ENCODE measurements around the gene ROBO3. TPM values are rescaled to one million over a fixed set of nuclear protein-coding genes. Genes with fewer than 3 reads are reported as not detected.

ROBO3 gene
- total RNA-seq, 1 experiment from 2014 or later = 19.3 TPM

GRCh38 chr11:124869331-124869730, 4.1 kb downstream of the ROBO3 start:
- Histone ChIP-seq H3K9me3 (no peaks in the 10 kb centered on the region), H3K27me3 (peaks cover 52% of the 10 kb centered on the region), H3K4me3 (no peak overlapping the region)

GRCh38 chr11:124869856-124870387, 4.7 kb downstream of the ROBO3 start:
- Histone ChIP-seq H3K4me3 (no peak overlapping the region), H3K27me3 (peaks cover 46% of the 10 kb centered on the region), H3K9me3 (no peaks in the 10 kb centered on the region), H3K36me3 (no peaks in the 10 kb centered on the region)
- no peak for DNase-seq

More at GRCh38 chr11:124869331-124869730, 4.1 kb downstream of the ROBO3 start:
- H3K36me3 ChIP-seq = no peaks in the 10 kb centered on the region
- DNase-seq = no peak

DNA sequence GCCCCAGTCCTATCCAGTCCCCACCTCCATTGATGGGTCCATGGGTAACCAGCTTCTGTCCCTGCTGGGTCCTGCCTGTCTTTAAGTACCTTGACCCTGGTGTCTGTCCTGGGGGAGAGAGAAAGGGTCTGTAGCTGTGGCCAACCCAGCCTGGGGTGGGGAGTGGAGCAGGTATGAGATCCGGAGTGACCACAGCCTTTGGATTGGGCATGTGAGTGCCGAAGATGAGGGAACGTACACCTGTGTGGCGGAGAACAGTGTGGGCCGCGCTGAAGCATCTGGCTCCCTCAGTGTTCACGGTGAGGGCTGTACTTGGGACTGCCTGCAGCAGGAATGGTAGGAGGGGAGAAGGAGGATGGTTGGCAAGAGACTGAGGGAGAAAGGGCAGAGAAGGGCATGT, 5.2 kb downstream of the ROBO3 start:
- DNase-seq = no peak
- Histone ChIP-seq H3K36me3 (no peaks in the 10 kb centered on the region), H3K4me3 (no peak overlapping the region), H3K27me3 (peaks cover 41% of the 10 kb centered on the region), H3K9me3 (no peaks in the 10 kb centered on the region)

DNA sequence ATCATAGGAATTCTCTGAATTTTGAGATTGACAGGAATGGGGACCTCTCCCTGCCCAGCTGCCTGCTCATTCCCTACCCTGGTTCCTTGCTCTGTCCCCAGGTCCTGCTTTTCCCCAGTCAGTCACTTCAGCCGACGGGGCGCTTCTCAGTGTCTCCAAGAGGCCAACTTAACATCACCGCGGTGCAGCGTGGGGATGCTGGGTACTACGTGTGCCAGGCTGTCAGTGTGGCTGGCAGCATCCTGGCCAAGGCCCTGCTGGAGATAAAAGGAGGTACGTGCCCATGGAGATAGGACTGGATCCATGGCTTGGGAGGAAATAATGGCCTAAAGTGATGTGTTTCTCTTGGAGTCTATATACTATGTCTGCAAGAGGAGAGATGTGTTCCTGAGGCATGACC, 7.0 kb downstream of the ROBO3 start:
- DNase-seq = no peak
- H3K36me3 ChIP-seq = no peaks in the 10 kb centered on the region
- no peaks in the 10 kb centered on the region for H3K9me3 ChIP-seq
- H3K27me3 ChIP-seq = peaks cover 22% of the 10 kb centered on the region
- no peak overlapping the region for H3K4me3 ChIP-seq

GRCh38 chr11:124872741-124873140, 7.5 kb downstream of the ROBO3 start:
- H3K27me3 ChIP-seq = peaks cover 19% of the 10 kb centered on the region

GRCh38 chr11:124873951-124874350, 8.7 kb downstream of the ROBO3 start:
- Histone ChIP-seq H3K27me3 (peaks cover 7% of the 10 kb centered on the region), H3K4me3 (no peak overlapping the region), H3K36me3 (no peaks in the 10 kb centered on the region), H3K9me3 (no peaks in the 10 kb centered on the region)
- DNase-seq = no peak

More at GRCh38 chr11:124872741-124873140, 7.5 kb downstream of the ROBO3 start:
- Histone ChIP-seq H3K9me3 (no peaks in the 10 kb centered on the region), H3K4me3 (no peak overlapping the region), H3K36me3 (no peaks in the 10 kb centered on the region)
- no peak for DNase-seq

DNA sequence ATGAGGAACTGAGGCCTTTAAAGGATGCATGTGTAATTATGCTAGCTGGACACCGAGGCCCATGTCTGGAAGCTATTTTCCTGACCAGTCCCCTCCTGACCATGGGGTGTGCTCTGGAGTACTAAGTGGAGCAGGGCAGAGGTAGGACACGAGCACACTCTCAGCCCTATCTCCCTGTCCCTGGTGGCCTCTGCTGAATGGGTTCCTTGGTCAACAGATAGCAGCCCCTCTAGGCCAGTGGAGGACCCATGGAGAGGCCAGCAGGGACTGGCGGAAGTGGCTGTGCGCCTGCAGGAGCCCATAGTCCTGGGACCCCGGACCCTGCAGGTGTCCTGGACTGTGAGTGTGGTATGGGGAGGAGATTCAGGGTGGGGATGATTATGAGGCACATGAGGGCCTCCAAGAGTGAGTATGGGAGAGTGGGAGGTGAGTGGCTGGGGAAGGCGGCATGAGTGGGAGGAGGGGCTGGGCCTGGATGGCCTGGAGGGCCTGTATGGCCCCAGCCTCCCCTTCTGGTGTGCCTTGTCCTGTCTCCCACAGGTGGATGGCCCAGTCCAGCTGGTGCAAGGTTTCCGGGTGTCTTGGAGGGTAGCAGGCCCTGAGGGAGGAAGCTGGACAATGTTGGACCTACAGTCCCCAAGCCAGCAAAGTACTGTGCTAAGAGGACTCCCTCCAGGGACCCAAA, 9.5 kb downstream of the ROBO3 start:
- Histone ChIP-seq H3K36me3 (no peaks in the 10 kb centered on the region), H3K4me3 (no peak overlapping the region), H3K27me3 (peaks cover 3% of the 10 kb centered on the region; the same call in 1 of the 2 replicates), H3K9me3 (no peaks in the 10 kb centered on the region)
- DNase-seq = no peak

DNA sequence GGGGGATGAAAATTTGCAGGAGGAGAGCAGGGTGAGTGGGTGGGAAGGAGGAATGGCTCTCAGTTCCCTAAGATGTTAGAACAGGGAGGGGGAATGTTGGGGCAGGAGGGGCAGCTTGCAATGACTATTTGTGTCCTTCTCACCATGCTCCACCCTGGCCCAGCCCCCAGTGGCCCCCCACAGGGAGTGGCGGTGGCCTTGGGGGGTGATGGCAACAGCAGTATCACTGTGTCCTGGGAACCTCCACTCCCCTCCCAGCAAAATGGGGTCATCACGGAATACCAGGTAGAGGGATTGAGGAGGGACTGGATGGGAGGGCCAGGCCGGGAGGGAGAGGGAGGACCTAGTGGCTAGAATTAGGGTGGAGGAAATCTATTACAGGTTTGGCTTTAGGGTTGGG, 10.2 kb downstream of the ROBO3 start:
- Histone ChIP-seq H3K4me3 (peak overlapping the region; percentile 68), H3K27me3 (no peaks in the 10 kb centered on the region; the same call in 1 of the 2 replicates)
- no peak for DNase-seq

DNA sequence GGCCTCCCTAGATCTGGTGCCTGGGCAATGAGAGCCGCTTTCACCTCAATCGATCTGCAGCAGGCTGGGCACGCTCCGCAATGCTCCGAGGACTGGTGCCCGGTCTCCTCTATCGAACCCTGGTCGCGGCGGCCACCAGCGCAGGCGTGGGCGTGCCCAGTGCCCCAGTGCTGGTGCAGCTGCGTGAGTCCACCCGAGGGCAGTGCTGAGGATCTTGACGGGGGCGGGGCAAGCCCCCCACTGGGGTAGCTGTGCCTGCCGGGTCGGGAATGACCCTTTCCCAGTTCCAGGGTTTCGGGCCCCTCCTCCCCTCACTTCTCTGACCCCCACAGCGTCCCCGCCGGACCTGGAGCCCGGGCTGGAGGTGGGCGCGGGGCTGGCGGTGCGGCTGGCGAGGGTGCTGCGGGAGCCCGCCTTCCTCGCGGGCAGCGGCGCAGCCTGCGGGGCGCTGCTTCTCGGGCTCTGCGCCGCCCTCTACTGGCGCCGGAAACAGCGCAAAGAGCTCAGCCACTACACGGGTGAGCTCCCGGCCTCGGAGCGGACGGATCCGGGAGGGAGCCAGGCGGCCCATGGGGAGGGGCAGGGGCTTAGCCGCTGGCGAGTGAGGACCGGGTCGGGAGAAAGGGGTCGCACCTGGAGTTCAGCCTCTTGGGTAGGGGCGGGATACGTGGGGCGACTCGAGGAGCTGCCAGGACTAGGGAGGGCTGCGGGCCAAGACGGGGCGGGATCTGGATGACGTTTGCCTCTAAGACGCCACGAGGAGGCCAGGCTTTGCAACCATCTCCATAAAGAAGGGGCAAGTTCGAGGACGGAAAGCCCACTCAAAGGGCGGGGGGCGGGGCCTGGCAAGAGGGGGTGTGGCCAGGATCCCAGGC, 10.9 kb downstream of the ROBO3 start:
- Histone ChIP-seq H3K9me3 (no peaks in the 10 kb centered on the region), H3K4me3 (peak overlapping the region; percentile 68), H3K36me3 (no peaks in the 10 kb centered on the region), H3K27me3 (no peaks in the 10 kb centered on the region; the same call in 1 of the 2 replicates)
- peak; percentile 88 for DNase-seq

More for the DNA sequence above, 10.2 kb downstream of the ROBO3 start:
- Histone ChIP-seq H3K36me3 (no peaks in the 10 kb centered on the region), H3K9me3 (no peaks in the 10 kb centered on the region)

- Histone ChIP-seq H3K4me3 (peak overlapping the region; percentile 68), H3K36me3 (no peaks in the 10 kb centered on the region), H3K9me3 (no peaks in the 10 kb centered on the region), H3K27me3 (no peaks in the 10 kb centered on the region; the same call in 1 of the 2 replicates)
- DNase-seq = no peak
These were observed 11.8 kb downstream of the ROBO3 start for GRCh38 chr11:124876818-124877630.

DNA sequence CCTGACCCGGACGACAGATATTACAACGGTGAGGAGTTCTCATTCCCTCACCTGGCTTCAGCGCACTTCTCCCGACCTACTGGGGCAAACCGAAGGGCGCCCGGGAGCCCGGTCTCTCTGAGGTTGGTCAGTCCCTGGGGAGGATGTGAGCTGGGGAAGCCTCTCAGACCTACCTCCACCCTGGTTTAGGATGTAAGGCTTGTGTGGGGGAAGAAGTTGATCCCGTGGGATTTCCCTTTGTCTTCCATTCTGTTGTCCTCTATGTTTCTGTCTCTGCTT, 12.3 kb downstream of the ROBO3 start:
- no peak for DNase-seq
- Histone ChIP-seq H3K9me3 (no peaks in the 10 kb centered on the region), H3K4me3 (no peak overlapping the region), H3K36me3 (no peaks in the 10 kb centered on the region), H3K27me3 (no peaks in the 10 kb centered on the region)

DNA sequence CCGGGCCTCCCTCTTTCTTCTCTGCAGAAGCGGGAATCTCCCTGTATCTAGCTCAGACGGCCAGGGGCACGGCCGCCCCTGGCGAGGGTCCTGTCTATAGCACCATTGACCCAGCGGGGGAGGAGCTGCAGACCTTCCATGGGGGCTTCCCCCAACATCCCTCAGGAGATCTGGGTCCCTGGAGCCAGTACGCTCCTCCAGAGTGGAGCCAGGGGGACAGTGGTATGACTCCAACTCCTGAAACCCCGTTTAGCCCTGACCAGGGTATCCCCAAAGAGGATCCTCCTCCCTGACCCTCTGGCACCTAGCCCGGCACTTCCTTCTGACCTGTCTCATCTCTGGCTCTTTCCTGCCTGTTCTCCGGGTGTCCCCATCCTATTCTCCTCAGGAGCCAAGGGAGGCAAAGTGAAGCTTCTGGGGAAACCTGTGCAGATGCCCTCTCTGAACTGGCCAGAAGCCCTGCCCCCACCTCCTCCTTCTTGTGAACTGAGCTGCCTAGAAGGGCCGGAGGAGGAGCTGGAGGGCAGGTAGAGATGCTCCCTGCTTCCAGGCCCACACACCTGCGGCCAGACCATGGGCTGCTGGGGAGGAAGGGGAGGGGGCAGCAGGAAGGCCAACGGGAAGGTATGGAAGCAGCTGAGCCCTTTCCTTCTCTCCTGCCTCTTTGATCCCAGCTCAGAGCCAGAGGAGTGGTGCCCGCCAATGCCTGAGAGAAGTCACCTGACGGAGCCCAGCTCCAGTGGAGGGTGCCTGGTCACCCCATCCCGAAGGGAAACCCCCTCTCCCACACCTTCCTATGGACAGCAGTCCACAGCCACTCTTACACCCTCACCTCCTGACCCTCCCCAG, 12.9 kb downstream of the ROBO3 start:
- no peak for DNase-seq
- H3K4me3 ChIP-seq = no peak overlapping the region
- no peaks in the 10 kb centered on the region for H3K36me3 ChIP-seq
- no peaks in the 10 kb centered on the region for H3K9me3 ChIP-seq
- H3K27me3 ChIP-seq = no peaks in the 10 kb centered on the region

- H3K4me3 ChIP-seq = no peak overlapping the region
- no peaks in the 10 kb centered on the region for H3K36me3 ChIP-seq
- no peaks in the 10 kb centered on the region for H3K9me3 ChIP-seq
- DNase-seq = no peak
- H3K27me3 ChIP-seq = no peaks in the 10 kb centered on the region
These were observed 13.7 kb downstream of the ROBO3 start for GRCh38 chr11:124878759-124879492.

- DNase-seq = no peak
- H3K4me3 ChIP-seq = no peak overlapping the region
- no peaks in the 10 kb centered on the region for H3K36me3 ChIP-seq
- no peaks in the 10 kb centered on the region for H3K9me3 ChIP-seq
- no peaks in the 10 kb centered on the region for H3K27me3 ChIP-seq
These were observed 14.5 kb downstream of the ROBO3 start for GRCh38 chr11:124879493-124880289.

- Histone ChIP-seq H3K4me3 (no peak overlapping the region), H3K36me3 (no peaks in the 10 kb centered on the region), H3K9me3 (no peaks in the 10 kb centered on the region), H3K27me3 (no peaks in the 10 kb centered on the region)
- DNase-seq = no peak
These were observed 15.0 kb downstream of the ROBO3 start for GRCh38 chr11:124880290-124880611.

All from MG63 (cell line).